Mucosa of rectum (tissue), 2 donors: ENCODE results near the gene PLK1.
"Not testable (repeated sequence)": the region's sequence is repeated elsewhere in the genome, so short reads cannot be mapped to it uniquely, and the experiment has no call there.

ENCODE experiments used
- H3K27ac ChIP-seq, 2 donors: one replicate each; pipeline ENCODE4 v1.7.0; 2013; ENCODE audit warnings: inconsistent platforms in 2 of 2, low read depth in 2 of 2, low read length in 2 of 2
- H3K27me3 ChIP-seq, 2 donors: one replicate each; pipeline ENCODE4 v1.7.0; 2013; ENCODE audit warnings: low read length in 2 of 2; ENCODE audit not compliant: control insufficient read depth in 2 of 2, insufficient read depth in 2 of 2
- H3K36me3 ChIP-seq, 2 donors: one replicate each; pipeline ENCODE4 v1.7.0; 2013; ENCODE audit warnings: low read length in 2 of 2; ENCODE audit not compliant: control insufficient read depth in 2 of 2, insufficient read depth in 2 of 2
- H3K4me1 ChIP-seq, 2 donors: one replicate each; pipeline ENCODE4 v1.7.0; 2013; ENCODE audit warnings: low read length in 2 of 2, mild to moderate bottlenecking in 1 of 2; ENCODE audit not compliant: control insufficient read depth in 2 of 2, insufficient read depth in 2 of 2
- H3K4me3 ChIP-seq, 2 donors: one replicate each; pipeline ENCODE4 v1.7.0; 2013; ENCODE audit warnings: low read length in 2 of 2
- H3K9ac ChIP-seq, 2 donors: one replicate each; pipeline ENCODE4 v1.7.0; 2013; ENCODE audit warnings: low read length in 2 of 2, low read depth in 1 of 2, mild to moderate bottlenecking in 1 of 2
- H3K9me3 ChIP-seq, 2 donors: one replicate each; pipeline ENCODE4 v1.7.0; 2013; ENCODE audit warnings: low read length in 2 of 2; ENCODE audit not compliant: control insufficient read depth in 2 of 2
- donor health status: healthy.
- donor health status: Normal muscosa, but diverticular disease.

Gene PLK1

GRCh38 chr16:23678430-23679273 is at the start of gene PLK1:
Gene PLK1, plus strand, starts transcription at chr16:23678889. Its CDS starts 44 bp downstream, at chr16:23678933.
- H3K27me3 ChIP-seq: no peaks in the 10 kb centered on the region
- peak within 1 kb of the TSS; percentile 38 to 60 for H3K27ac ChIP-seq
- H3K4me1 ChIP-seq: peaks cover 19 to 29% of the 10 kb centered on the region in 2 donors
- peaks cover 21 to 23% of the 10 kb centered on the region in 2 donors for H3K36me3 ChIP-seq
- peak within 1 kb of the TSS; percentile 70 to 75 for H3K4me3 ChIP-seq
- peak within 1 kb of the TSS; percentile 41 to 58 for H3K9ac ChIP-seq
- no peaks in the 10 kb centered on the region for H3K9me3 ChIP-seq

- H3K27me3 ChIP-seq: no peaks in the 10 kb centered on the region
- H3K9me3 ChIP-seq: no peaks in the 10 kb centered on the region
- H3K4me1 ChIP-seq: no peaks in the 10 kb centered on the region
- H3K36me3 ChIP-seq: peaks cover 22 to 26% of the 10 kb centered on the region in 2 donors
- no peak overlapping the region for H3K4me3 ChIP-seq
- H3K27ac ChIP-seq: no peak overlapping the region
- H3K9ac ChIP-seq: no peak overlapping the region
These were observed 49.2 kb upstream of the PLK1 start for GRCh38 chr16:23629516-23629915.

GRCh38 chr16:23631874-23632273 is 46.8 kb upstream of the PLK1 start:
- not testable (repeated sequence) for H3K27me3 ChIP-seq, H3K4me1 ChIP-seq, H3K9ac ChIP-seq, H3K9me3 ChIP-seq, H3K4me3 ChIP-seq, H3K27ac ChIP-seq
- peaks cover 27 to 30% of the 10 kb centered on the region in 2 donors for H3K36me3 ChIP-seq

GRCh38 chr16:23634461-23635036 is 44.1 kb upstream of the PLK1 start:
- H3K27ac ChIP-seq: no peak overlapping the region
- no peaks in the 10 kb centered on the region for H3K4me1 ChIP-seq
- H3K9me3 ChIP-seq: no peaks in the 10 kb centered on the region
- no peak overlapping the region for H3K4me3 ChIP-seq
- H3K9ac ChIP-seq: no peak overlapping the region
- H3K36me3 ChIP-seq: peaks cover 20 to 26% of the 10 kb centered on the region in 2 donors
- H3K27me3 ChIP-seq: no peaks in the 10 kb centered on the region

GRCh38 chr16:23635958-23636357 is 42.7 kb upstream of the PLK1 start:
- Histone ChIP-seq H3K36me3 (peaks cover 14 to 18% of the 10 kb centered on the region in 2 donors), H3K27ac (no peak overlapping the region), H3K9ac (no peak overlapping the region), H3K27me3 (no peaks in the 10 kb centered on the region), H3K4me3 (no peak overlapping the region), H3K9me3 (no peaks in the 10 kb centered on the region), H3K4me1 (peaks cover 10 to 12% of the 10 kb centered on the region in 2 donors)

- no peaks in the 10 kb centered on the region for H3K9me3 ChIP-seq
- peak overlapping the region; percentile 85 to 90 for H3K9ac ChIP-seq
- peak overlapping the region; percentile 97 to 99 for H3K4me3 ChIP-seq
- H3K36me3 ChIP-seq: peaks cover 5 to 17% of the 10 kb centered on the region in 2 donors
- peak overlapping the region; percentile 50 to 92 for H3K27ac ChIP-seq
- no peaks in the 10 kb centered on the region for H3K27me3 ChIP-seq
- H3K4me1 ChIP-seq: peaks cover 10 to 16% of the 10 kb centered on the region in 2 donors
These were observed 38.1 kb upstream of the PLK1 start for GRCh38 chr16:23640615-23640930.

GRCh38 chr16:23640931-23641765 is 37.5 kb upstream of the PLK1 start, which contains the start of the genes DCTN5 and PALB2:
Gene DCTN5, plus strand, starts transcription at chr16:23641466. Its CDS starts 77 bp downstream, at chr16:23641543.
Gene PALB2, minus strand, starts transcription at chr16:23641310. Its CDS starts 153 bp downstream, at chr16:23641157.
- Histone ChIP-seq H3K27me3 (no peaks in the 10 kb centered on the region), H3K36me3 (peaks cover 0 to 17% of the 10 kb centered on the region in 2 donors), H3K4me3 (peak within 1 kb of the TSS; percentile 97 to 99), H3K9ac (peak within 1 kb of the TSS; percentile 90 to 96), H3K4me1 (peaks cover 10 to 16% of the 10 kb centered on the region in 2 donors), H3K27ac (peak within 1 kb of the TSS; percentile 50 to 92), H3K9me3 (no peaks in the 10 kb centered on the region)

- H3K27ac ChIP-seq: peak overlapping the region in 1 of 2 donors; percentile 92
- H3K9ac ChIP-seq: peak overlapping the region in 1 of 2 donors; percentile 90
- H3K4me3 ChIP-seq: peak overlapping the region; percentile 97 to 99
- no peaks in the 10 kb centered on the region for H3K27me3 ChIP-seq
- H3K9me3 ChIP-seq: no peaks in the 10 kb centered on the region
- peaks cover 0 to 20% of the 10 kb centered on the region in 2 donors for H3K36me3 ChIP-seq
- peaks cover 10 to 16% of the 10 kb centered on the region in 2 donors for H3K4me1 ChIP-seq
These were observed 36.4 kb upstream of the PLK1 start for GRCh38 chr16:23642246-23642774.

GRCh38 chr16:23650674-23651416 is 27.8 kb upstream of the PLK1 start:
- no peak overlapping the region for H3K27ac ChIP-seq
- H3K36me3 ChIP-seq: peaks cover 7 to 28% of the 10 kb centered on the region in 2 donors
- H3K9ac ChIP-seq: no peak overlapping the region
- H3K4me3 ChIP-seq: no peak overlapping the region
- no peaks in the 10 kb centered on the region for H3K4me1 ChIP-seq
- no peaks in the 10 kb centered on the region for H3K9me3 ChIP-seq
- H3K27me3 ChIP-seq: no peaks in the 10 kb centered on the region
